ENCODE results near the gene GPN1.

Gene GPN1

GRCh38 chr2:27652790-27653189 is 23.9 kb downstream of the GPN1 start:
- no peaks in the 10 kb centered on the region; the same call in 1 of the 2 replicates for H3K79me2 ChIP-seq (ENCODE audit: low read length)
- H3K27me3 ChIP-seq (ENCODE audit: low read depth, low read length), result no peaks in the 10 kb centered on the region
- no peak overlapping the region for H2AFZ ChIP-seq (ENCODE audit: low read depth, low read length)
- peaks cover 5% of the 10 kb centered on the region; the same call in 1 of the 2 replicates for H3K4me1 ChIP-seq (ENCODE audit: low read length)
- TF ChIP-seq EZH2phosphoT487 (IDR thresholded peaks at IDR 0.05; ENCODE audit: low read depth), result no peak
- H3K27ac ChIP-seq (ENCODE audit: low read length), result no peak overlapping the region
- no peaks in the 10 kb centered on the region; the same call in 1 of the 2 replicates for H4K20me1 ChIP-seq (ENCODE audit: insufficient read depth, low read length)
- no peak overlapping the region for H3K4me2 ChIP-seq (ENCODE audit: low read length)
- H3K4me3 ChIP-seq (ENCODE audit: low read length), result no peak overlapping the region
- H3K9ac ChIP-seq (ENCODE audit: low read length), result no peak overlapping the region
- H3K9me3 ChIP-seq (ENCODE audit: insufficient read depth, low read length), result no peaks in the 10 kb centered on the region
- peaks cover 68% of the 10 kb centered on the region for H3K36me3 ChIP-seq (replicated peaks; ENCODE audit: low read depth, low read length)

DNA sequence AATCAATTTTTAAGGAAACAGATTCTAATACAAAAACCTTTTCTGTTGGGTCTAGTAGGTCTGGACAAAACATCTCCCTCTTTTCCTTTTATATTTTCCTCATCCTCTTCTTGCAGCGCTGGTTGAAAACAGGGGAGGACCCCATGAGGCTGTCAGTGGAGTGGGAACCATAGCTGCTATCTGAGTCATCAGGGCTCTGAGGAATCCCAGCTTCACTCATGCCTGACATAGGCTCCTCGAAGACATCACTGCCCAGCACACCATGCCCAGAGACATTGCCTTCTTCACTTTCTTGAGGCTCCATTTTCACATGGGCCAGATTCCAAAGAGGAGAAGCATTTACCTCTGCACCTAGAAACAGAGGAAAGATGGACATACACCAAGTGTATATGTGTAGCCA is 24.5 kb downstream of the GPN1 start:
- H3K9ac ChIP-seq (ENCODE audit: low read length), result no peak overlapping the region
- no peaks in the 10 kb centered on the region for H3K27me3 ChIP-seq (ENCODE audit: low read depth, low read length)
- no peak overlapping the region for H3K4me2 ChIP-seq (ENCODE audit: low read length)
- H2AFZ ChIP-seq (ENCODE audit: low read depth, low read length), result no peak overlapping the region
- no peak for TF ChIP-seq CTCF (IDR thresholded peaks at IDR 0.05; ENCODE audit: low read depth, low read length)
- no peak for TF ChIP-seq EZH2phosphoT487 (IDR thresholded peaks at IDR 0.05; ENCODE audit: low read depth)
- no peaks in the 10 kb centered on the region; the same call in 1 of the 2 replicates for H3K79me2 ChIP-seq (ENCODE audit: low read length)
- H3K9me3 ChIP-seq (ENCODE audit: insufficient read depth, low read length), result no peaks in the 10 kb centered on the region
- H3K36me3 ChIP-seq (replicated peaks; ENCODE audit: low read depth, low read length), result peaks cover 66% of the 10 kb centered on the region
- peaks cover 5% of the 10 kb centered on the region; the same call in 1 of the 2 replicates for H3K4me1 ChIP-seq (ENCODE audit: low read length)
- H3K27ac ChIP-seq (ENCODE audit: low read length), result no peak overlapping the region
- H3K4me3 ChIP-seq (ENCODE audit: low read length), result no peak overlapping the region
- H4K20me1 ChIP-seq (ENCODE audit: insufficient read depth, low read length), result no peaks in the 10 kb centered on the region; the same call in 1 of the 2 replicates

GRCh38 chr2:27655155-27655951 is 26.5 kb downstream of the GPN1 start:
- H3K36me3 ChIP-seq (replicated peaks; ENCODE audit: low read depth, low read length), result peaks cover 60% of the 10 kb centered on the region
- no peak overlapping the region for H3K9ac ChIP-seq (ENCODE audit: low read length)

DNA sequence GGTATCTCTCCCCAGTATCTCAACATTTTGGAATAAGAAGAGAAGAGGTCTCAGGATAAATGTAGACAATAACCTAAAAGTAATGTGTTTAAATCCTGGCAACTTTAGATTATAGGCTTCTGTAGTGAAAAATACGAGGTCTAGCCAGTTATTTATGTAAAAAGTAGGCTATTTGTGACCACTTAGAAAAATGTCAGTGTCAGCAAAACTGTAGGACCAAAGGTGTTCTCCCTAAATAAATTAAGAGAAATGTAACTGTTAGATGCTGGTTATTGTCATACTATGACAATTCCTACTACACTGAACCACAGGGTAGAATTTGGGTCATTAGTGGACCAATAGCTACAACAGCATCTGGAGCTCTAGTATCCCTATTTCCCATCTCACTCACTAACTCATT is 32.5 kb downstream of the GPN1 start:
- H3K27ac ChIP-seq (ENCODE audit: low read length), result no peak overlapping the region
- peaks cover 36% of the 10 kb centered on the region for H3K79me2 ChIP-seq (ENCODE audit: low read length)
- H2AFZ ChIP-seq (ENCODE audit: low read depth, low read length), result no peak overlapping the region
- TF ChIP-seq EZH2phosphoT487 (IDR thresholded peaks at IDR 0.05; ENCODE audit: low read depth) (no peak), CTCF (IDR thresholded peaks at IDR 0.05; ENCODE audit: low read depth, low read length) (no peak)
- H3K4me3 ChIP-seq (ENCODE audit: low read length), result no peak overlapping the region
- no peak overlapping the region for H3K4me2 ChIP-seq (ENCODE audit: low read length)
- no peaks in the 10 kb centered on the region for H3K27me3 ChIP-seq (ENCODE audit: low read depth, low read length)
- no peak overlapping the region for H3K9ac ChIP-seq (ENCODE audit: low read length)
- H3K9me3 ChIP-seq (ENCODE audit: insufficient read depth, low read length), result no peaks in the 10 kb centered on the region
- H3K4me1 ChIP-seq (ENCODE audit: low read length), result peaks cover 14% of the 10 kb centered on the region
- peaks cover 27% of the 10 kb centered on the region for H3K36me3 ChIP-seq (replicated peaks; ENCODE audit: low read depth, low read length)
- H4K20me1 ChIP-seq (ENCODE audit: insufficient read depth, low read length), result no peaks in the 10 kb centered on the region

More at GRCh38 chr2:27655155-27655951, 26.5 kb downstream of the GPN1 start:
- Histone ChIP-seq H3K27ac (ENCODE audit: low read length) (no peak overlapping the region), H3K27me3 (ENCODE audit: low read depth, low read length) (no peaks in the 10 kb centered on the region), H3K79me2 (ENCODE audit: low read length) (no peaks in the 10 kb centered on the region; the same call in 1 of the 2 replicates), H3K4me2 (ENCODE audit: low read length) (no peak overlapping the region), H3K4me3 (ENCODE audit: low read length) (no peak overlapping the region), H3K9me3 (ENCODE audit: insufficient read depth, low read length) (no peaks in the 10 kb centered on the region), H3K4me1 (ENCODE audit: low read length) (peaks cover 5% of the 10 kb centered on the region; the same call in 1 of the 2 replicates), H4K20me1 (ENCODE audit: insufficient read depth, low read length) (no peaks in the 10 kb centered on the region; the same call in 1 of the 2 replicates), H2AFZ (ENCODE audit: low read depth, low read length) (no peak overlapping the region)
- TF ChIP-seq CTCF (IDR thresholded peaks at IDR 0.05; ENCODE audit: low read depth, low read length) (no peak), EZH2phosphoT487 (IDR thresholded peaks at IDR 0.05; ENCODE audit: low read depth) (no peak)

Measured in OCI-LY3 (cell line).